ENCODE results near the gene CNN2. TPM values are rescaled to one million over a fixed set of nuclear protein-coding genes. Genes with fewer than 3 reads are reported as not detected.

Gene CNN2
- total RNA-seq, 1 experiment from 2014 or later = 495 TPM

DNA sequence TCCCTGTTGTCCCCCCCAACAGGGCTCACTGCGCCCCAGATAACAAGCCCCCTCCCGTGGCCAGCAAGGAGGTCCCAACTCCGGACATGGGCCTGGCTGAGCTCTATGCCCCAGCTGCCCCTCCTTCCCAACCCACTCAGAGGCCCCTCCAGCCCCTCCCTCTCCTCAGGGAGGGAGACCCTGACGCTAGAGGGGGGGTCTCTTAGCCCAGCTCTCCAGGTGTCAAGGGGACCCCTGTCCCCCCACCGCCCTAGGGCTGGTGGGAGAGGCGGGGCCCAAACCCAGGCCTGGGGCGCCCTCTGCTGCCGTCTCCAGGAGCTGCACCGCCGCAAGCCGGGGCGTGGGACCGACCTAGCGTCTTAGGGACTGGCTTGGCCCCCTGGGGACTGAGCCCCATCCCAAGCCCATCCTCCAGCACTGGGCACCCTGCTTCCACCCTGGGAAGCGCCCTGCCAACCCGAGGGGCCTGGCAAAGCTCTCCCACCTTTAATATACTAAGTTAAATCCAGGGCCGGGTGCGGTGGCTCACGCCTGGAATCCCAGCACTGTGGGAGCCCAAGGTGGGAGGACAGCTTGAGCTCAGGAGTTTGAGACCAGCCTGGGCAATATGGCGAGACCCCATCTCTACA is 24.8 kb upstream of the CNN2 start:
- H3K27me3 ChIP-seq (ENCODE audit: control insufficient read depth, insufficient read depth, low read length) = peaks cover 25% of the 10 kb centered on the region
- no peak overlapping the region; the same call in 1 of the 2 replicates for H3K4me3 ChIP-seq (ENCODE audit: insufficient read depth, low read depth, low read length)
- DNase-seq = peak; percentile 98
- no peaks in the 10 kb centered on the region for H3K36me3 ChIP-seq (replicated peaks; ENCODE audit: control insufficient read depth, insufficient read depth, low read length)

DNA sequence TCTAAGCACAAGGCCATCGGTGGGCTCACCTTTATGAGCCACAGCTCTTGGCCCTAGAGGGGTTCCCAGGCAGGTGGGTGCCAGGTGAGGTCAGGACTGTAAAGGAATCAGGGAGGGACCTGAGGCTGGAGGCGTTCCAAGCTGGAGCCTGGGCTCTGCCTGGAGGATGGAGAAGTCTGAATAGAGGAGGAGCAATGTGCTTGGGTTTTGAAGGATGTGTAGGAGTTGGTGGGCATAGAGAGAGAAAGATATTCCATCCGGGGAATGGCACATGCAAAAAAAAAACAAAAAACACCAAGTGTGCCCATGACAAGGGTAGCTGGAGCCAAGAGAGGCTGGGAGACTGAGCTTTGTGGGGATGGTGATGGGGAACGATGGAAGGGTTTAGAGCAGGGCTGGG is 23.8 kb upstream of the CNN2 start:
- DNase-seq = no peak
- H3K36me3 ChIP-seq (replicated peaks; ENCODE audit: control insufficient read depth, insufficient read depth, low read length) = no peaks in the 10 kb centered on the region
- H3K4me3 ChIP-seq (ENCODE audit: insufficient read depth, low read depth, low read length) = no peak overlapping the region
- H3K27me3 ChIP-seq (ENCODE audit: control insufficient read depth, insufficient read depth, low read length) = peaks cover 25% of the 10 kb centered on the region

DNA sequence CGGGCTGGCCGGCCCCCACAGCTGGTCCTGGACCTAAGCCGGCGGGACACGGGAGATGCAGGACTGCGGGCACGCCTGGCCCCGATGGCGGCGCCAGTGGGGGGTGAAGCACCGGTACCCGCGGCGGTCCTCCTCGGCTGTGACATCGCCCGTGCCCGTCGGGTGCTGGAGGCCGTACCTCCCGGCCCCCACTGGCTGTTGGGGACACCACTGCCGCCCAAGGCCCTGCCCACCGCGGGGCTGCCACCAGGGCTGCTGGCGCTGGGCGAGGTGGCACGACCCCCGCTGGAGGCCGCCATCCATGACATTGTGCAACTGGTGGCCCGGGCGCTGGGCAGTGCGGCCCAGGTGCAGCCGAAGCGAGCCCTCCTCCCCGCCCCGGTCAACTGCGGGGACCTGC is 23.1 kb upstream of the CNN2 start:
- DNase-seq = no peak
- Histone ChIP-seq H3K4me3 (ENCODE audit: insufficient read depth, low read depth, low read length) (no peak overlapping the region), H3K27me3 (ENCODE audit: control insufficient read depth, insufficient read depth, low read length) (peaks cover 21% of the 10 kb centered on the region), H3K36me3 (replicated peaks; ENCODE audit: control insufficient read depth, insufficient read depth, low read length) (no peaks in the 10 kb centered on the region)

DNA sequence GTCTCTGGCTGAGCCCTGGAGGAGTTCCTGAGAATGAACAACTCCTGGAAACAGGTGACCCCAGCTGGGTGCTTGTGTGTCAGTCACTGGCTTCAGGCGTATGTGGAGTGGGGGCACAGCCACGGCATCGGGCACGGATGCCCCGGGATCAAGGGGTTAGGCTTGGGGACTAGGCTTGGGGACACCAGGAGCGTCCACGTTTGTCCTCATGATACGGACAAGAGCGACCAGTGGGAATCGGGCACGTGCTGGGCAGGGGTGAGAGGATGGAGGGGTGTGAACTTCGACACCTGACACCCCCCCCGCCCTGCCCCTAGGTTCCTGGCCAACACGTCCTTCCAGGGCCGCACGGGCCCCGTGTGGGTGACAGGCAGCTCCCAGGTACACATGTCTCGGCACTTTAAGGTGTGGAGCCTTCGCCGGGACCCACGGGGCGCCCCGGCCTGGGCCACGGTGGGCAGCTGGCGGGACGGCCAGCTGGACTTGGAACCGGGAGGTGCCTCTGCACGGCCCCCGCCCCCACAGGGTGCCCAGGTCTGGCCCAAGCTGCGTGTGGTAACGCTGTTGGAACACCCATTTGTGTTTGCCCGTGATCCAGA is 22.1 kb upstream of the CNN2 start:
- Histone ChIP-seq H3K36me3 (replicated peaks; ENCODE audit: control insufficient read depth, insufficient read depth, low read length) (no peaks in the 10 kb centered on the region), H3K4me3 (ENCODE audit: insufficient read depth, low read depth, low read length) (no peak overlapping the region), H3K27me3 (ENCODE audit: control insufficient read depth, insufficient read depth, low read length) (peaks cover 15% of the 10 kb centered on the region)
- peak; percentile 78 for DNase-seq

DNA sequence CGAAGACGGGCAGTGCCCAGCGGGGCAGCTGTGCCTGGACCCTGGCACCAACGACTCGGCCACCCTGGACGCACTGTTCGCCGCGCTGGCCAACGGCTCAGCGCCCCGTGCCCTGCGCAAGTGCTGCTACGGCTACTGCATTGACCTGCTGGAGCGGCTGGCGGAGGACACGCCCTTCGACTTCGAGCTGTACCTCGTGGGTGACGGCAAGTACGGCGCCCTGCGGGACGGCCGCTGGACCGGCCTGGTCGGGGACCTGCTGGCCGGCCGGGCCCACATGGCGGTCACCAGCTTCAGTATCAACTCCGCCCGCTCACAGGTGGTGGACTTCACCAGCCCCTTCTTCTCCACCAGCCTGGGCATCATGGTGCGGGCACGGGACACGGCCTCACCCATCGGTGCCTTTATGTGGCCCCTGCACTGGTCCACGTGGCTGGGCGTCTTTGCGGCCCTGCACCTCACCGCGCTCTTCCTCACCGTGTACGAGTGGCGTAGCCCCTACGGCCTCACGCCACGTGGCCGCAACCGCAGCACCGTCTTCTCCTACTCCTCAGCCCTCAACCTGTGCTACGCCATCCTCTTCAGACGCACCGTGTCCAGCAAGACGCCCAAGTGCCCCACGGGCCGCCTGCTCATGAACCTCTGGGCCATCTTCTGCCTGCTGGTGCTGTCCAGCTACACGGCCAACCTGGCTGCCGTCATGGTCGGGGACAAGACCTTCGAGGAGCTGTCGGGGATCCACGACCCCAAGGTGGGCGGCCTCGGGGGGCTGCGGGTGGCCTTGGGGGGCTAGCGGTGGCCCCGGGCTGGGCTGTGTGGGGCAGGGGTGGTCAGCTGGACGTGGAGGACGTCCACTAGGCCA is 21.4 kb upstream of the CNN2 start:
- DNase-seq = no peak
- Histone ChIP-seq H3K4me3 (ENCODE audit: insufficient read depth, low read depth, low read length) (no peak overlapping the region), H3K36me3 (replicated peaks; ENCODE audit: control insufficient read depth, insufficient read depth, low read length) (peaks cover 1% of the 10 kb centered on the region; the same call in 1 of the 2 replicates), H3K27me3 (ENCODE audit: control insufficient read depth, insufficient read depth, low read length) (peaks cover 13% of the 10 kb centered on the region)

DNA sequence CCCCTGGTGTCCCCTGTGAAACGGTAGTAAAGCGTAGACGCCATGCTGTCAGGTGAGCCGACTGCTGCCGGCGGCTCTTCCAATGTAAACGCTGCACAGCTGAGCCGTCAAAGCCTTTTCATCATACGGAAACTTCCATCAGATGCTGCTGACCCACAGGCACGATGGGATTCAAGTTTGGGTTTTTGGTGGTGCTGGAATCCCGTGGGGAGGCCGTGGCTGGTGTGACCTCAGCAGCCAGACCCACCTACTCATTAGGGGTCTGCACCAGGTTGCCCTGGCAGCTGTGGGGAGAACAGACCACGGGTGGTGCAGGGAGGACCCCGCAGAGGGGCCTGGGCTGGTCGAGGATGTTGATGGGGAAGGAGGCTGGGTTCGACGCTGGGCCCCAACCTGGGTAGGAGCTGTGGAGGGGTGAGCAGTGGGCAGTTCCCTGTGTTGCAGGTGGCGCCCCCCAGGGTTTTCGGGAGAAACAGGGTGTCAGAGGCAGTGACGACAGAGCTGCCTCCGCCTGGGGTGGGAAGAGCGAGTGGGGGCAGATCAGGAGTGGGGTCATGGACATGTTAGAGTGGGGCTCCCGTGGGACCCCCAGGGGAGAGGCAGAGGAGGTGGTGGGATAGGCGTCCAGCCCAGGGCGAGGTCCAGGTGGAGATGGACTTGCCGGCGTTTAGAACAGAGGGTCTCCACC is 19.6 kb upstream of the CNN2 start:
- no peak overlapping the region for H3K4me3 ChIP-seq (ENCODE audit: insufficient read depth, low read depth, low read length)
- peaks cover 1% of the 10 kb centered on the region; the same call in 1 of the 2 replicates for H3K36me3 ChIP-seq (replicated peaks; ENCODE audit: control insufficient read depth, insufficient read depth, low read length)
- H3K27me3 ChIP-seq (ENCODE audit: control insufficient read depth, insufficient read depth, low read length) = no peaks in the 10 kb centered on the region
- DNase-seq = no peak

DNA sequence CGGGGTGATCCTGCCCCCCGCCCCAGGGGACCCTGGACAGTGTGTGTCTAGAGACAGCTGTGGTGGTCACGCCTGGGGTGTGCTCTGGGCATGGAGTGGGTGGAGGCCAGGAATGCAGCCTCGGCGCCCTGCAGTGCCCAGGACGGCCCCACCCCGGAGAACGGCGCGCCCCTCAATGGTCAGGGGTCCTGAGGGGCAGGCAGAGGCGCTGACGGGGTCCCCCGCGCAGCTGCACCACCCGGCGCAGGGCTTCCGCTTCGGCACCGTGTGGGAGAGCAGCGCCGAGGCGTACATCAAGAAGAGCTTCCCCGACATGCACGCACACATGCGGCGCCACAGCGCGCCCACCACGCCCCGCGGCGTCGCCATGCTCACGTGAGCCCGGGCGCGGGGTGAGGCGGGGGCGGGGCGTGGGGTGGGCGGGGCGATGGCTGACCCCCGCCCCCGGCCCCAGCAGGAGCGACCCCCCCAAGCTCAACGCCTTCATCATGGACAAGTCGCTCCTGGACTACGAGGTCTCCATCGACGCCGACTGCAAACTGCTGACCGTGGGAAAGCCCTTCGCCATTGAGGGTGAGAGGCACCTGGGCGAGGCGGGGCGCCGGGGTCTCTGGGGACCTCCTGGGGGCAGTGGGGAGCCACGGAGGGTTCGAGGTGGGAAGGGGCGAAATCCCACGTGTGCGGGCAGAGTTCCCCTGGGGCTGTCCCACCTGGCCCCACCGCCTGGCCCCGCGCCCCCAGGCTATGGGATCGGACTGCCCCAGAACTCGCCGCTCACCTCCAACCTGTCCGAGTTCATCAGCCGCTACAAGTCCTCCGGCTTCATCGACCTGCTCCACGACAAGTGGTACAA is 18.8 kb upstream of the CNN2 start:
- H3K27me3 ChIP-seq (ENCODE audit: control insufficient read depth, insufficient read depth, low read length) = no peaks in the 10 kb centered on the region
- peak; percentile 77 for DNase-seq
- no peak overlapping the region for H3K4me3 ChIP-seq (ENCODE audit: insufficient read depth, low read depth, low read length)
- H3K36me3 ChIP-seq (replicated peaks; ENCODE audit: control insufficient read depth, insufficient read depth, low read length) = peaks cover 4% of the 10 kb centered on the region

DNA sequence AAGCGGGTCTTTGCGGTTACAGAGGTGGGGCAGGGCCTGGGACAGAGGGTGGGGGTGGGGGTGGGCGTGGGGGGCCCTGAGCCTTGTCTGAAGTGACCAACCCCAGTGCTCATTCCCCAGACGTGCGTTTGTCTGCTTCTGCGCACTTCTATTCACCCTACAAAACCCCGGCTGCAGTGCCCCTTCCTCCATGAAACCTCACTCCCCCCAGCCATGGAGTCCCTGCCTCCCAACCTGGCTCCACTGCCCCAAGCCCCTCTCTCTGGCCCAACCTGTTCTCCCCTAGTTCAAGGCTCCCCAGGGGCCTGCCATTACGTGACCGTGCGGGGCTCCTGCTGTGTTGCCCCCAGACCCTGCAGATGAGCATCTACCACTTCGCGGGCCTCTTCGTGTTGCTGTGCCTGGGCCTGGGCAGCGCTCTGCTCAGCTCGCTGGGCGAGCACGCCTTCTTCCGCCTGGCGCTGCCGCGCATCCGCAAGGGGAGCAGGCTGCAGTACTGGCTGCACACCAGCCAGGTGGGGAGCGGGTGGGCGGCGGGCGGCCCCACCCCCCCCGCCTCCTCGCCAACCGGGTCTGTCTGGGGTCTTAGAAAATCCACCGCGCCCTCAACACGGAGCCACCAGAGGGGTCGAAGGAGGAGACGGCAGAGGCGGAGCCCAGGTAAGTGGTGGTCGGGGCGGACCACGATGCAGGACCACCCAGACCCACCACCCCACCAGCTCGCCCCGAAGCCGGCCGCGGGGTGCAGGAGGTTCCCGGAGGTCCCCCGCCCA is 18.0 kb upstream of the CNN2 start:
- Histone ChIP-seq H3K4me3 (ENCODE audit: insufficient read depth, low read depth, low read length) (no peak overlapping the region), H3K36me3 (replicated peaks; ENCODE audit: control insufficient read depth, insufficient read depth, low read length) (peaks cover 6% of the 10 kb centered on the region), H3K27me3 (ENCODE audit: control insufficient read depth, insufficient read depth, low read length) (no peaks in the 10 kb centered on the region)
- DNase-seq = peak; percentile 78

DNA sequence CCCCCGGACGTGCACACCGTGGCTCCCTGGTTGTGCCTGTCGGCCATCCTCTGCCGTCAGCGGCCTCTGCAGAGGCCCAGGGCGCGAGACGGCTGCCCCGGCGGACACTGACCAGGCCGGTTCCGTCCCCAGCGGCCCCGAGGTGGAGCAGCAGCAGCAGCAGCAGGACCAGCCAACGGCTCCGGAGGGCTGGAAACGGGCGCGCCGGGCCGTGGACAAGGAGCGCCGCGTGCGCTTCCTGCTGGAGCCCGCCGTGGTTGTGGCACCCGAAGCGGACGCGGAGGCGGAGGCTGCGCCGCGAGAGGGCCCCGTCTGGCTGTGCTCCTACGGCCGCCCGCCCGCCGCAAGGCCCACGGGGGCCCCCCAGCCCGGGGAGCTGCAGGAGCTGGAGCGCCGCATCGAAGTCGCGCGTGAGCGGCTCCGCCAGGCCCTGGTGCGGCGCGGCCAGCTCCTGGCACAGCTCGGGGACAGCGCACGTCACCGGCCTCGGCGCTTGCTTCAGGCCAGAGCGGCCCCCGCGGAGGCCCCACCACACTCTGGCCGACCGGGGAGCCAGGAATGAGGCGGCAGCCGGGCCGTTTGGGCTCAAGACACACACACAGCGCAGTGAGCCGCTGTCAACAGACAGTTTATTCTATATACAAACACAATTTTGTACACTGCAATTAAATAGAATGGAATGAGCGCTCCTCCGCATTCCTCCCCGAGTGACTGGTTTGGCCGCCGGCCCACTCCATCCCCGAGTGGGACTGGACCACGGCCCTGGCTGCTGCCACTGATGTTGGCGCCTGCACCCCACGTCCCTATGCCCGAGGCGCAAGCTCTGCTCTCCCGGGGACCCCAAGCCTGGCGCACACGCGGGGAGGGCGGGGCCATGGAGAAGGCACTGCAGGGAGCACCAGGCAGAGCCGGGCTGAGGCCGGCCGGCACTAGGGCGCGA is 17.1 kb upstream of the CNN2 start:
- no peaks in the 10 kb centered on the region for H3K27me3 ChIP-seq (ENCODE audit: control insufficient read depth, insufficient read depth, low read length)
- H3K36me3 ChIP-seq (replicated peaks; ENCODE audit: control insufficient read depth, insufficient read depth, low read length) = peaks cover 6% of the 10 kb centered on the region
- no peak overlapping the region for H3K4me3 ChIP-seq (ENCODE audit: insufficient read depth, low read depth, low read length)
- DNase-seq = peak; percentile 80

DNA sequence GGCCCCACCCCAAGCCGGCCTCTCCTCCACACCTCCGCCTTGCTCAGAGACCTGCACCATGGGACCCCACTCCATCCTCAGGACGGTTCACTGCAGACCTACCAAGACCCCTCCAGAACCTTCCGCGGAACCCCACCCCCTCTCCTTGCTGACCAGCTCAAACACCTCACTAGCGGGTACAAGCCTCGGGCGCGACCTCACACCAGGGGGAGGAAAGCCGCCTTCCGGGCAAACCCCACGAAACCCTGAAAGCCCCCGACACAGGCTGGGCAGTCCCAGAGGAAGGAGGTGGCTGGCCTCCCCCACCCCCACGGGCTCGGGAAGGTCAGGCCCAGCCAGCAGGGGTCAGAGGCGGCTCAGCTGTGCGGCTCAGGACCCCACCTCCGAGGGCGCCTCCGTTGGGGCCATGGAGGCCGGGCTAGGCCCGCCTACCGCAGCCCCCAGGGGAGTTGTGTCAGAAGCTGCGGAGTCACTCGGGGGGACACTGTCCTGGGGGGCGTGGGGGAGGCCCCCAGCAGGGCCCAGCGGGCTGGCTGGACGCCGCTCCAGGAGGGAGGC is 16.3 kb upstream of the CNN2 start:
- Histone ChIP-seq H3K4me3 (ENCODE audit: insufficient read depth, low read depth, low read length) (no peak overlapping the region), H3K27me3 (ENCODE audit: control insufficient read depth, insufficient read depth, low read length) (no peaks in the 10 kb centered on the region), H3K36me3 (replicated peaks; ENCODE audit: control insufficient read depth, insufficient read depth, low read length) (peaks cover 6% of the 10 kb centered on the region)
- peak; percentile 79 for DNase-seq

DNA sequence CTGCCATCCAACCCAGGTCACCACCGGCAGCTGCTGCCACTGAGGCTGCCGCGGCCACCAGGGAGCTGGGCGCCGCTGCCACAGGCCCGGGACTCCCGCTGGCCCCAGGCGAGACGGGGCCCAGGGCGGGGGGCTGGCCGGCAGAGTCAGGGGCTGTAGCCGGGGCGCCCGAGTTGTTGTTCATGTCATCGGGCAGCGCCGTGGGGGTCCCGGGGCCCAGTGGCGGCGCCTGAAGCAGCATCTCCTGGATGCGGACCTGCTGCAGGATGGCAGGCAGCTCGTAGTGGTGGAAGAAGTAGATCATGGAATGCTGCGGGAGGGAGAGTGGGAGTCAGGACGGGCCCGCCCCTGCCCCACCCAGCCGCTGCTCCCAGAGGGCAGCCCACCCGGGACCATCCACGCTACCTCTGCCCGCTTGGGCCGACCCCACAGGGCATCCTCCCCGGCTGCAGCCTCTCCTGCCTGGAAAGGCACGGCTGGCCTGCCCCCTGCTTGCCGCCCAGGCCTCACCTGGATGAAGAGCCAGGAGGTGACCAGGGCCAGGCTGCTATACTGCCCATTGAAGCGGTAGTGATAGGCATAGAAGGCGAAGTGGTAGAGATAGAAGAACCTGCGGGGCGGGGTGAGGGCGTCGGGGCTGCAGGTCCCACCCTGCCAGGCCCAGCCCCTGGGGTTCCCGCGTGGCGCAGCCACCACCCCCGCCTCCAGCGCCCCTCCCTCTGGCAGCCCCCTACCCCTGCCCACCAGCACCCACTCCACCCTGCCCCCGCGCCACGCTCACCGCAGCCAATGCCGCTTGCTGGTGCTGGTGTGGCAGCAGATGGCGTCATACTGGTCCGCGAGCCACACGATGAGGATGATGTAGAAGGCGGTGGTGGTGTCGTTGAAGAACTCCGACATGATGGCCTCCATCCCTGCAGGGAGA is 15.6 kb upstream of the CNN2 start:
- Histone ChIP-seq H3K36me3 (replicated peaks; ENCODE audit: control insufficient read depth, insufficient read depth, low read length) (peaks cover 6% of the 10 kb centered on the region), H3K4me3 (ENCODE audit: insufficient read depth, low read depth, low read length) (no peak overlapping the region), H3K27me3 (ENCODE audit: control insufficient read depth, insufficient read depth, low read length) (no peaks in the 10 kb centered on the region)
- no peak for DNase-seq

Data from H7 (cell line).